Measurements from ENCODE around the gene NRGN. TPM values are rescaled to one million over a fixed set of nuclear protein-coding genes. Genes with fewer than 3 reads are reported as not detected.

Gene NRGN
- not detected in 2 replicates for total RNA-seq

GRCh38 chr11:124739479-124740276 lies at the start of gene NRGN:
Gene NRGN (plus strand): TSS chr11:124739942. CDS start chr11:124740085, 143 bp downstream.

GRCh38 chr11:124751741-124752470 lies 12.2 kb downstream of the NRGN start, which contains the start of gene VSIG2:
Gene VSIG2 (minus strand): TSS chr11:124752255. CDS start chr11:124752137, 118 bp downstream.

DNA sequence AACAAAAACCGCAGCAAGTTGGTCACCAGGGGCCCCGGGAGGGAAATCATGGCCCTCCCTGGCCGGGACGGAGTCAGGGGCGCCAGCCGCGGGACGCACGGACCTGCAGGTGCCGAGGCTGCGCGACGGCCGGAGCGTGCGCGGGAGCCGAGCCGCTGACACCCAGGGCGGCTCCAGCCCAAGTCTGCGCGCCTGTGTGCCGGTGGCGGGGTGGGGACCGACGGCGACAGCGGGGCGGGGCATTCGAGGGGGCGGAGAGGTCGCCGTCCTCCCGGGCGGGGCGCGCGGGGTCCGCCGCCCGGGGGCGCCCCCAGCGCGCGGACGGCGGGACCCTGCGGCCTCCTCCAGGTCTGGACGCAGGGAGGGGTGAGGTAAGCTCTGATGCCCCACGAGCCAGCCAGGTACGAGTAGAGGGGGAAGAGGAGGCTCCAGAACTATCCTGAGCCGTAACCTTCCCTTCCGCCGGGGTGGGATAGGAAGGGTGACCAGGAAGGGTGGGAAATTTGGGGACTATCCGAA lies 22.4 kb downstream of the NRGN start, which contains the start of gene ESAM:
TSS of gene ESAM (minus strand) at position 186 of the 519 bp plus-strand sequence. CDS start at position 50, 136 bp downstream.

Other genes with a start within 250 kb of the NRGN start
- not detected in 2 replicates for gene OR8B12, start 196.3 kb upstream of the NRGN start, total RNA-seq
- not detected in 2 replicates for gene OR8A1, start 169.9 kb upstream of the NRGN start, total RNA-seq
- not detected in 2 replicates for gene PANX3, start 128.5 kb upstream of the NRGN start, total RNA-seq
- 21.2 and 34.7 TPM in 2 replicates for gene TBRG1, start 117.1 kb upstream of the NRGN start, total RNA-seq
- gene SIAE, start 66.2 kb upstream of the NRGN start, total RNA-seq = 12.8 and 16.9 TPM in 2 replicates
- gene SPA17, start 66.0 kb upstream of the NRGN start, total RNA-seq = 2.1 and 8.7 TPM in 2 replicates
- 1.7 TPM in 1 of 2 replicates, not detected in the other for gene VSIG2, start 12.3 kb downstream of the NRGN start, total RNA-seq
- under 0.01 TPM in 1 of 2 replicates, not detected in the other for gene ESAM, start 22.3 kb downstream of the NRGN start, total RNA-seq
- 3.4 and 3.9 TPM in 2 replicates for gene MSANTD2, start 60.5 kb downstream of the NRGN start, total RNA-seq
- 24.7 and 35.2 TPM in 2 replicates for gene ROBO3, start 125.5 kb downstream of the NRGN start, total RNA-seq
- 0.43 and 0.72 TPM in 2 replicates for gene ROBO4, start 157.9 kb downstream of the NRGN start, total RNA-seq
- gene HEPN1, start 179.3 kb downstream of the NRGN start, total RNA-seq = 0.24 TPM in 1 of 2 replicates, not detected in the other
- not detected in 2 replicates for gene HEPACAM, start 196.1 kb downstream of the NRGN start, total RNA-seq
- 1.2 and 1.5 TPM in 2 replicates for gene CCDC15, start 214.3 kb downstream of the NRGN start, total RNA-seq